Naive thymus-derived CD4-positive, alpha-beta T cell (primary cell): Measurements from ENCODE around the gene CREM. TPM values are rescaled to one million over a fixed set of nuclear protein-coding genes. Genes with fewer than 3 reads are reported as not detected.
A peak's percentile ranks its signal among the peaks of the same experiment; 100 is the strongest.

Experiments used
- ATAC-seq: fragments of 150-1000 bp; cut with Tn5 transposase; 2 replicates; pipeline ENCODE4 v1.10.0; 2021; ENCODE audit warnings: mild to moderate bottlenecking, moderate library complexity
- CTCF ChIA-PET: fragments of 350-600 bp; sonication (Branson Sonifier 250); formaldehyde crosslinking; loops from one replicate; lab custom pipeline; 2021; ENCODE audit warnings: antibody characterized with exemption; lab: Charles Lee
- POLR2A ChIA-PET: fragments of 350-600 bp; sonication (Branson Sonifier 250); formaldehyde crosslinking; loops from one replicate; lab custom pipeline; 2021; ENCODE audit warnings: antibody characterized with exemption, inconsistent platforms; lab: Charles Lee
- DNase-seq, 9 donors: peaks; one replicate each; pipeline versions ENCODE4 v3.0.0 to v3.0.0-alpha.2; 2020 to 2022; ENCODE audit warnings: mixed read lengths in 1 of 9
- H3K27ac ChIP-seq: one replicate; pipeline ENCODE4 v1.7.0; 2013; ENCODE audit warnings: mild to moderate bottlenecking, low read depth, low read length, moderate library complexity
- H3K27me3 ChIP-seq, 2 donors: one replicate each; pipeline ENCODE4 v1.7.0; 2013; ENCODE audit warnings: low read length in 2 of 2, mild to moderate bottlenecking in 2 of 2, moderate library complexity in 2 of 2; ENCODE audit not compliant: control insufficient read depth in 2 of 2, insufficient read depth in 2 of 2
- H3K36me3 ChIP-seq, 3 experiments: 1 replicate in 2 of 3; 2 replicates in 1 of 3; pipeline ENCODE4 v1.7.0; 2013; ENCODE audit warnings: low read length in 3 of 3, mild to moderate bottlenecking in 3 of 3, moderate library complexity in 1 of 3; ENCODE audit not compliant: insufficient read depth in 3 of 3, control insufficient read depth in 2 of 3
- H3K4me1 ChIP-seq, 2 donors: one replicate each; pipeline ENCODE4 v1.7.0; 2013; ENCODE audit warnings: low read length in 2 of 2, mild to moderate bottlenecking in 2 of 2, moderate library complexity in 1 of 2; ENCODE audit not compliant: control insufficient read depth in 2 of 2, insufficient read depth in 2 of 2
- H3K4me3 ChIP-seq: 2 replicates; pipeline ENCODE4 v1.7.0; 2013; ENCODE audit warnings: mild to moderate bottlenecking, low read length
- H3K9me3 ChIP-seq, 3 experiments: 1 replicate in 2 of 3; 2 replicates in 1 of 3; pipeline ENCODE4 v1.7.0; 2013; ENCODE audit warnings: low read length in 3 of 3; ENCODE audit not compliant: control insufficient read depth in 2 of 3
- H3K27ac Mint-ChIP-seq, 9 donors: one replicate each; pipeline ENCODE4 v1.8.0; 2020 to 2022; ENCODE audit warnings: mixed read lengths in 9 of 9, mild to moderate bottlenecking in 8 of 9, moderate library complexity in 5 of 9, inconsistent platforms in 2 of 9
- H3K27me3 Mint-ChIP-seq, 5 donors: one replicate each; pipeline ENCODE4 v1.8.0; 2021 to 2022; ENCODE audit warnings: mixed read lengths in 5 of 5, mild to moderate bottlenecking in 1 of 5
- H3K36me3 Mint-ChIP-seq, 5 donors: one replicate each; pipeline ENCODE4 v1.8.0; 2020 to 2022; ENCODE audit warnings: mixed read lengths in 5 of 5, mild to moderate bottlenecking in 3 of 5, inconsistent platforms in 1 of 5
- H3K4me1 Mint-ChIP-seq, 7 donors: one replicate each; pipeline ENCODE4 v1.8.0; 2020 to 2022; ENCODE audit warnings: mixed read lengths in 7 of 7, mild to moderate bottlenecking in 3 of 7, inconsistent platforms in 1 of 7
- H3K4me3 Mint-ChIP-seq, 10 donors: one replicate each; pipeline ENCODE4 v1.8.0; 2020 to 2022; ENCODE audit warnings: mild to moderate bottlenecking in 10 of 10, mixed read lengths in 10 of 10, moderate library complexity in 6 of 10, inconsistent platforms in 2 of 10
- H3K9me3 Mint-ChIP-seq, 11 donors: one replicate each; pipeline ENCODE4 v1.8.0; 2020 to 2022; ENCODE audit warnings: mixed read lengths in 11 of 11, mild to moderate bottlenecking in 4 of 11, inconsistent platforms in 1 of 11, moderate library complexity in 1 of 11
- intact Hi-C, 2 donors: fragments of 100-400 bp; cut with micrococcal nuclease; formaldehyde crosslinking; loops; one replicate each; pipeline ENCODE4 v1.15.1; 2023
- polyA plus RNA-seq, 2 donors: library from polyadenylated mRNA; unstranded; fragments of 300-500 nt; fragmentation: Illumina TruSeq; gene quantifications; one replicate each; pipeline ENCODE4 v1.2.3, GENCODE V29; 2021
- total RNA-seq, 6 experiments: library from RNA in 5 of 6; stranded (reverse) in 5 of 6; gene quantifications; 1 replicate in 5 of 6; 2 replicates in 1 of 6; pipeline ENCODE4 v1.2.3 and lab custom pipeline; 2021 to 2026

Gene CREM
- total and polyA plus RNA-seq, 7 experiments from 2014 or later: 13.3 to 76.2 (median 19.7) TPM

GRCh38 chr10:35192645-35193249 is 66.1 kb downstream of the CREM start:
- CTCF ChIA-PET: interaction anchor here (1.0 kb wide), 1 partner anchor 161 kb away, joined by 3 read pairs; no protein-coding TSS in a partner anchor
- Mint-ChIP-seq H3K4me1 (peaks cover 0 to 37% (median 20%) of the 10 kb centered on the region in 7 donors), H3K4me3 (no peak overlapping the region), H3K9me3 (no peaks in the 10 kb centered on the region), H3K27ac (peak overlapping the region in 7 of 9 donors; percentile 32 to 88 (median 80)), H3K36me3 (peaks cover 0 to 11% (median 0%) of the 10 kb centered on the region in 5 donors), H3K27me3 (no peaks in the 10 kb centered on the region)
- POLR2A ChIA-PET: interaction anchor here (0.6 to 4.0 kb wide), 3 partner anchors 59 to 66 kb away, joined by 4 to 80 read pairs (median 5); partner anchors contain the start of gene CREM
- Histone ChIP-seq H3K27me3 (no peaks in the 10 kb centered on the region), H3K36me3 (no peaks in the 10 kb centered on the region), H3K27ac (no peak overlapping the region), H3K4me1 (peaks cover 5 to 7% of the 10 kb centered on the region in 2 donors), H3K4me3 (no peak overlapping the region), H3K9me3 (no peaks in the 10 kb centered on the region)
- no peak for DNase-seq
- ATAC-seq: no peak
- intact Hi-C loops: no loop called here

GRCh38 chr10:35194471-35194870 is 67.8 kb downstream of the CREM start:
- peaks cover 0 to 47% (median 21%) of the 10 kb centered on the region in 7 donors for H3K4me1 Mint-ChIP-seq
- H3K27ac Mint-ChIP-seq: peak overlapping the region; percentile 51 to 100 (median 98)
- ATAC-seq: no peak
- Histone ChIP-seq H3K27ac (peak overlapping the region; percentile 98), H3K9me3 (no peaks in the 10 kb centered on the region), H3K27me3 (no peaks in the 10 kb centered on the region), H3K4me1 (peaks cover 5 to 7% of the 10 kb centered on the region in 2 donors), H3K4me3 (no peak overlapping the region), H3K36me3 (no peaks in the 10 kb centered on the region)
- peak overlapping the region in 2 of 10 donors; percentile 33 to 87 for H3K4me3 Mint-ChIP-seq
- peaks cover 0 to 14% (median 0%) of the 10 kb centered on the region in 5 donors for H3K36me3 Mint-ChIP-seq
- H3K9me3 Mint-ChIP-seq: no peaks in the 10 kb centered on the region
- intact Hi-C loops: loop anchor here in 1 of 2 donors (2.0 kb wide), 2 partner anchors 46 to 200 kb away; no protein-coding TSS in a partner anchor
- no peaks in the 10 kb centered on the region for H3K27me3 Mint-ChIP-seq
- no peak for DNase-seq
- ChIA-PET CTCF (interaction anchor here (0.6 to 2.4 kb wide), 6 partner anchors 23 to 117 kb away, joined by 3 to 62 read pairs (median 8); partner anchors contain the start of gene CREM), POLR2A (interaction anchor here (1.7 to 4.0 kb wide), 4 partner anchors 22 to 67 kb away, joined by 8 to 80 read pairs (median 17); partner anchors contain the start of gene CREM)

GRCh38 chr10:35194906-35195305 is 68.3 kb downstream of the CREM start:
- Histone ChIP-seq H3K36me3 (no peaks in the 10 kb centered on the region), H3K9me3 (no peaks in the 10 kb centered on the region), H3K4me1 (peaks cover 5 to 7% of the 10 kb centered on the region in 2 donors), H3K27ac (peak overlapping the region; percentile 98), H3K27me3 (no peaks in the 10 kb centered on the region), H3K4me3 (peak overlapping the region; percentile 65)
- Mint-ChIP-seq H3K4me3 (peak overlapping the region; percentile 78 to 95 (median 85)), H3K27me3 (no peaks in the 10 kb centered on the region), H3K4me1 (peaks cover 0 to 51% (median 21%) of the 10 kb centered on the region in 7 donors), H3K9me3 (no peaks in the 10 kb centered on the region), H3K36me3 (peaks cover 0 to 14% (median 0%) of the 10 kb centered on the region in 5 donors), H3K27ac (peak overlapping the region; percentile 96 to 100 (median 99))
- CTCF ChIA-PET: interaction anchor here (0.6 to 2.4 kb wide), 10 partner anchors 10 to 117 kb away, joined by 3 to 62 read pairs (median 6); partner anchors contain the start of gene CREM
- intact Hi-C loops: loop anchor here (1.0 to 5.0 kb wide), 11 partner anchors 13 to 448 kb away; partner anchors contain the start of gene CUL2 (in 1 of the 2)
- DNase-seq (peak in 7 of 9 donors; percentile 66 to 89 (median 76)), ATAC-seq (peak; percentile 25)
- POLR2A ChIA-PET: interaction anchor here (1.2 to 4.0 kb wide), 6 partner anchors 22 to 104 kb away, joined by 6 to 80 read pairs (median 14); partner anchors contain the start of genes CREM and CUL2

GRCh38 chr10:35195361-35196306 is 69.0 kb downstream of the CREM start:
- CTCF ChIA-PET: interaction anchor here (0.7 to 2.4 kb wide), 20 partner anchors 9 to 440 kb away, joined by 3 to 62 read pairs (median 4); partner anchors contain the start of gene CREM
- peak overlapping the region; percentile 78 to 95 (median 85) for H3K4me3 Mint-ChIP-seq
- H3K27ac Mint-ChIP-seq: peak overlapping the region; percentile 96 to 100 (median 99)
- Histone ChIP-seq H3K9me3 (no peaks in the 10 kb centered on the region), H3K27me3 (no peaks in the 10 kb centered on the region), H3K27ac (peak overlapping the region; percentile 98), H3K36me3 (no peaks in the 10 kb centered on the region), H3K4me1 (peaks cover 5 to 7% of the 10 kb centered on the region in 2 donors), H3K4me3 (peak overlapping the region; percentile 65)
- POLR2A ChIA-PET: interaction anchor here (0.7 to 4.0 kb wide), 15 partner anchors 8 to 199 kb away, joined by 3 to 80 read pairs (median 6); partner anchors contain the start of genes CREM and CUL2
- intact Hi-C loops: loop anchor here (1.0 to 5.0 kb wide), 14 partner anchors 13 to 448 kb away; partner anchors contain the start of genes CUL2 (in 2 of the 2) and CCNY (in 1 of the 2)
- H3K9me3 Mint-ChIP-seq: no peaks in the 10 kb centered on the region
- peaks cover 0 to 18% (median 0%) of the 10 kb centered on the region in 5 donors for H3K36me3 Mint-ChIP-seq
- ATAC-seq (peak; percentile 91), DNase-seq (peak; percentile 47 to 97 (median 93))
- peaks cover 0 to 56% (median 21%) of the 10 kb centered on the region in 7 donors for H3K4me1 Mint-ChIP-seq
- H3K27me3 Mint-ChIP-seq: no peaks in the 10 kb centered on the region

- intact Hi-C loops: no loop called here
- ChIA-PET POLR2A (interaction anchor here (1.7 kb wide), 1 partner anchor 74 kb away, joined by 7 read pairs; the partner anchor contains the start of gene CREM), CTCF (no interaction called here)
- peaks cover 6 to 64% (median 16%) of the 10 kb centered on the region in 7 donors for H3K4me1 Mint-ChIP-seq
- H3K4me3 Mint-ChIP-seq: peak overlapping the region in 2 of 10 donors; percentile 0 to 58
- Histone ChIP-seq H3K36me3 (no peaks in the 10 kb centered on the region), H3K27ac (no peak overlapping the region), H3K4me3 (no peak overlapping the region), H3K4me1 (no peaks in the 10 kb centered on the region), H3K9me3 (no peaks in the 10 kb centered on the region), H3K27me3 (no peaks in the 10 kb centered on the region)
- ATAC-seq (no peak), DNase-seq (no peak)
- H3K27me3 Mint-ChIP-seq: no peaks in the 10 kb centered on the region
- H3K9me3 Mint-ChIP-seq: no peaks in the 10 kb centered on the region
- H3K27ac Mint-ChIP-seq: peak overlapping the region in 3 of 9 donors; percentile 13 to 68 (median 36)
- H3K36me3 Mint-ChIP-seq: peaks cover 0 to 22% (median 0%) of the 10 kb centered on the region in 5 donors
Observed at GRCh38 chr10:35200487-35200886, 73.8 kb downstream of the CREM start.
